HG03175 (cell line): Measurements from ENCODE around the gene FASTKD2.
"Not testable (repeated sequence)": the region's sequence is repeated elsewhere in the genome, so short reads cannot be mapped to it uniquely, and the experiment has no call there.

ENCODE experiments used
- ATAC-seq: cut with Tn5 transposase; IDR thresholded peaks from one replicate; pipeline ENCODE4 v1.9.1; 2021; ENCODE audit warnings: mild to moderate bottlenecking, moderate library complexity; ENCODE audit not compliant: unreplicated experiment

FASTKD2 gene

GRCh38 chr2:206790311-206790935, 25.0 kb downstream of the FASTKD2 start:
- ATAC-seq = no peak

GRCh38 chr2:206792645-206793044, 27.2 kb downstream of the FASTKD2 start:
- no peak for ATAC-seq

- no peak for ATAC-seq
Observed at GRCh38 chr2:206797376-206797775, 32.0 kb downstream of the FASTKD2 start.

GRCh38 chr2:206798000-206798399, 32.6 kb downstream of the FASTKD2 start:
- ATAC-seq = peak; percentile 60

- ATAC-seq = no peak
Observed at GRCh38 chr2:206799083-206799482, 33.7 kb downstream of the FASTKD2 start.

GRCh38 chr2:206800506-206801417, 35.4 kb downstream of the FASTKD2 start:
- peak; percentile 54 for ATAC-seq

- no peak for ATAC-seq
Observed at GRCh38 chr2:206801418-206802189, 36.2 kb downstream of the FASTKD2 start.

- ATAC-seq = no peak
Observed at GRCh38 chr2:206802654-206803514, 37.5 kb downstream of the FASTKD2 start.

GRCh38 chr2:206804326-206804725, 38.9 kb downstream of the FASTKD2 start:
- no peak for ATAC-seq

- no peak for ATAC-seq
Observed at GRCh38 chr2:206805887-206806607, 40.6 kb downstream of the FASTKD2 start.

GRCh38 chr2:206807624-206808023, 42.2 kb downstream of the FASTKD2 start:
- not testable (repeated sequence) for ATAC-seq

GRCh38 chr2:206812471-206812870, 47.1 kb downstream of the FASTKD2 start:
- ATAC-seq = not testable (repeated sequence)

- no peak for ATAC-seq
Observed at GRCh38 chr2:206814498-206814897, 49.1 kb downstream of the FASTKD2 start.

GRCh38 chr2:206820807-206821206, 55.4 kb downstream of the FASTKD2 start:
- no peak for ATAC-seq

GRCh38 chr2:206823178-206823577, 57.8 kb downstream of the FASTKD2 start:
- ATAC-seq = no peak

GRCh38 chr2:206824087-206824618, 58.7 kb downstream of the FASTKD2 start:
- no peak for ATAC-seq

GRCh38 chr2:206824993-206825392, 59.6 kb downstream of the FASTKD2 start:
- no peak for ATAC-seq

GRCh38 chr2:206831442-206831995, 66.1 kb downstream of the FASTKD2 start:
- no peak for ATAC-seq

GRCh38 chr2:206832873-206833272, 67.5 kb downstream of the FASTKD2 start:
- ATAC-seq = no peak
